GM12878 (cell line): ENCODE results near the gene PCDHA10.

ENCODE experiments used
- MAX ChIP-seq: IDR thresholded peaks from 2 replicates; pipeline ENCODE4 v1.6.1; 2012; ENCODE audit warnings: low read depth, low read length, improper control_type of control experiment
- PBX3 ChIP-seq: IDR thresholded peaks from 2 replicates; pipeline ENCODE4 v1.6.1; 2011; ENCODE audit warnings: mild to moderate bottlenecking, low read depth, low read length, moderate library complexity; ENCODE audit not compliant: insufficient replicate concordance

GRCh38 chr5:140828362-140828737 is 27.3 kb upstream of the PCDHA10 start:
- no peak for TF ChIP-seq PBX3
- TF ChIP-seq MAX, result no peak
